Smooth muscle cell (in vitro differentiated cells): ENCODE measurements around the gene MCM8. TPM values are rescaled to one million over a fixed set of nuclear protein-coding genes. Genes with fewer than 3 reads are reported as not detected.
"Not testable (repeated sequence)": the region's sequence is repeated elsewhere in the genome, so short reads cannot be mapped to it uniquely, and the experiment has no call there.

Experiments
- DNase-seq: peaks from one replicate; lab custom pipeline; 2025; ENCODE audit not compliant: unreplicated experiment; lab: John Stamatoyannopoulos, UW
- H2AFZ ChIP-seq: fragments of 200-600 bp; sonication (generic); 2 replicates; pipeline ENCODE4 v1.6.0; 2016; ENCODE audit warnings: antibody characterized with exemption, low read depth, mild to moderate bottlenecking
- H3F3A ChIP-seq: fragments of 200-600 bp; sonication (generic); 2 replicates; pipeline ENCODE4 v1.6.0; 2017; ENCODE audit warnings: antibody characterized with exemption, low read depth
- H3K27ac ChIP-seq: fragments of 200-600 bp; sonication (generic); 2 replicates; pipeline ENCODE4 v1.5.1; 2016; ENCODE audit warnings: low read depth, mild to moderate bottlenecking
- H3K27me3 ChIP-seq: fragments of 200-600 bp; sonication (generic); 2 replicates; pipeline ENCODE4 v1.6.1; 2016; ENCODE audit warnings: low read depth, mild to moderate bottlenecking
- H3K36me3 ChIP-seq: fragments of 200-600 bp; sonication (generic); 2 replicates; pipeline ENCODE4 v1.5.1; 2016; ENCODE audit warnings: low read depth
- H3K4me1 ChIP-seq: fragments of 200-600 bp; sonication (generic); 2 replicates; pipeline ENCODE4 v1.5.1; 2016; ENCODE audit warnings: low read depth
- H3K4me2 ChIP-seq: fragments of 200-600 bp; sonication (generic); 2 replicates; pipeline ENCODE4 v1.6.0; 2016; ENCODE audit warnings: mild to moderate bottlenecking
- H3K4me3 ChIP-seq: fragments of 200-600 bp; sonication (generic); 2 replicates; pipeline ENCODE4 v1.5.1; 2016; ENCODE audit warnings: mild to moderate bottlenecking
- H3K79me2 ChIP-seq: fragments of 200-600 bp; sonication (generic); 2 replicates; pipeline ENCODE4 v1.6.0; 2016; ENCODE audit warnings: low read depth, mild to moderate bottlenecking
- H3K9ac ChIP-seq: fragments of 200-600 bp; sonication (generic); 2 replicates; pipeline ENCODE4 v1.6.0; 2016; ENCODE audit warnings: low read depth
- H3K9me3 ChIP-seq: fragments of 200-600 bp; sonication (generic); replicated peaks from 2 replicates; pipeline ENCODE4 v1.5.1; 2016; ENCODE audit warnings: low read depth
- H4K20me1 ChIP-seq: fragments of 200-600 bp; sonication (generic); 2 replicates; pipeline ENCODE4 v1.6.0; 2016; ENCODE audit warnings: low read depth
- WGBS: methylation state at CpG from one replicate; pipeline ENCODE4 v1.1.7; 2016; ENCODE audit warnings: low lambda C conversion rate; 5-methylcytosine and 5-hydroxymethylcytosine counted together
- polyA plus RNA-seq: library from polyadenylated mRNA; unstranded; fragments of >200 nt; fragmentation: Nextera tagmentation; extraction: Ambion mirVana; gene quantifications from 2 replicates; pipeline ENCODE4 v1.2.1, GENCODE V29; 2016
- total RNA-seq: library from RNA; depleted of rRNA; stranded (reverse); fragments of >200 nt; gene quantifications from 2 replicates; pipeline ENCODE4 v1.2.3, GENCODE V29; 2014
- TF ChIP-seq, protein P1 (sequence below): fragments of 200-600 bp; sonication (generic); IDR thresholded peaks from 2 replicates; pipeline ENCODE4 v1.5.1; 2017; ENCODE audit warnings: borderline replicate concordance, mild to moderate bottlenecking, antibody characterized with exemption; ENCODE audit not compliant: insufficient read depth, poor library complexity, severe bottlenecking

The MCM8 gene
- total and polyA plus RNA-seq, 2 experiments from 2014 or later, result 2.8 to 5.5 TPM

DNA sequence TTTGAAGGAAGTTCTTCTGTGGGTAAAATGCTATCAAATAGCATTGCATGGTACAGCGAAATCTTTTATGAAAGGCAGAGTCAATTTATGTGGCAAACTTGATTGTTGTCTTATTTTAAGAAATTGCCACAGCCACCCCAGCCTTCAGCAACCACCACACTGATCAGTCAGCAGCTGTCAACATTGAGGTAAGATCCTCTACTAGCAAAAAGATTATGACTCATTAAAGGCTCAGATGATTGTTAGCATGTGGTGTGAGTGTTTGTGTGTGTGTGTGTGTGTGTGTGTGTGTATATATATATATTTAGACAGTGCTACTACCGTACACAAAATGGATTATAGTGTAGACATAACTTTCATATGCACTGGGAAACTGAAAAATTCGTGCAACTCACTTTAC is 75.6 kb downstream of the MCM8 start:
- no peak overlapping the region for H2AFZ ChIP-seq
- no peaks in the 10 kb centered on the region for H3F3A ChIP-seq
- H3K9ac ChIP-seq, result no peak overlapping the region
- 86% methylated on average over 3 of the region's 3 CpGs for WGBS
- no peak overlapping the region for H3K27ac ChIP-seq
- H3K27me3 ChIP-seq, result no peaks in the 10 kb centered on the region
- H3K4me2 ChIP-seq, result no peak overlapping the region
- H3K9me3 ChIP-seq, result no peaks in the 10 kb centered on the region
- H3K36me3 ChIP-seq, result peaks cover 26% of the 10 kb centered on the region
- H3K4me1 ChIP-seq, result no peaks in the 10 kb centered on the region
- peaks cover 43% of the 10 kb centered on the region for H4K20me1 ChIP-seq
- peaks cover 72% of the 10 kb centered on the region for H3K79me2 ChIP-seq
- TF ChIP-seq, protein P1, sequence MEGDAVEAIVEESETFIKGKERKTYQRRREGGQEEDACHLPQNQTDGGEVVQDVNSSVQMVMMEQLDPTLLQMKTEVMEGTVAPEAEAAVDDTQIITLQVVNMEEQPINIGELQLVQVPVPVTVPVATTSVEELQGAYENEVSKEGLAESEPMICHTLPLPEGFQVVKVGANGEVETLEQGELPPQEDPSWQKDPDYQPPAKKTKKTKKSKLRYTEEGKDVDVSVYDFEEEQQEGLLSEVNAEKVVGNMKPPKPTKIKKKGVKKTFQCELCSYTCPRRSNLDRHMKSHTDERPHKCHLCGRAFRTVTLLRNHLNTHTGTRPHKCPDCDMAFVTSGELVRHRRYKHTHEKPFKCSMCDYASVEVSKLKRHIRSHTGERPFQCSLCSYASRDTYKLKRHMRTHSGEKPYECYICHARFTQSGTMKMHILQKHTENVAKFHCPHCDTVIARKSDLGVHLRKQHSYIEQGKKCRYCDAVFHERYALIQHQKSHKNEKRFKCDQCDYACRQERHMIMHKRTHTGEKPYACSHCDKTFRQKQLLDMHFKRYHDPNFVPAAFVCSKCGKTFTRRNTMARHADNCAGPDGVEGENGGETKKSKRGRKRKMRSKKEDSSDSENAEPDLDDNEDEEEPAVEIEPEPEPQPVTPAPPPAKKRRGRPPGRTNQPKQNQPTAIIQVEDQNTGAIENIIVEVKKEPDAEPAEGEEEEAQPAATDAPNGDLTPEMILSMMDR, result no peak
- H3K4me3 ChIP-seq, result no peak overlapping the region
- DNase-seq, result no peak

DNA sequence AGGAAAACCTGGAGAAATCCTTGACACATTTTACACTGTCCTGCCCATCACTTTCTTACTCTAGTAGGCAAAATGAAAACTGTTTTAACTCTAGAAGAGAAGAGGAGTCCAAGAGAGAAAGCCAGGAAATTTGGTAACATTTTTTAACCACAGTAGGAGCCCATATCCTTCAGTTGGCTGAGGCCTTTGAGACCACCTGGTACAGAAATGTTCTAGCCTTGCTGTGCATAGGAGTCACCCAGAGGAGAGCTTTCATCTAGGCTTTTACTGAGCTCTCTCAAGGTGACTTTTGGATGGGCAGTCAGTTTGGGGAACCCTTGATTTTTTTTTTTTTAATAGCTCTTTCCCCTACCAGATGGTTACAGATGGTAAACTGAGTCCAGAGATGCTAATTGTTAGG is 78.4 kb downstream of the MCM8 start:
- Histone ChIP-seq H3K9me3 (no peaks in the 10 kb centered on the region), H3K4me2 (no peak overlapping the region), H3K27ac (no peak overlapping the region), H2AFZ (no peak overlapping the region), H4K20me1 (peaks cover 66% of the 10 kb centered on the region), H3K36me3 (peaks cover 17% of the 10 kb centered on the region), H3K4me1 (no peaks in the 10 kb centered on the region), H3K79me2 (peaks cover 67% of the 10 kb centered on the region), H3F3A (no peaks in the 10 kb centered on the region), H3K27me3 (no peaks in the 10 kb centered on the region), H3K4me3 (no peak overlapping the region), H3K9ac (no peak overlapping the region)
- no peak for DNase-seq
- TF ChIP-seq, protein P1, result no peak

DNA sequence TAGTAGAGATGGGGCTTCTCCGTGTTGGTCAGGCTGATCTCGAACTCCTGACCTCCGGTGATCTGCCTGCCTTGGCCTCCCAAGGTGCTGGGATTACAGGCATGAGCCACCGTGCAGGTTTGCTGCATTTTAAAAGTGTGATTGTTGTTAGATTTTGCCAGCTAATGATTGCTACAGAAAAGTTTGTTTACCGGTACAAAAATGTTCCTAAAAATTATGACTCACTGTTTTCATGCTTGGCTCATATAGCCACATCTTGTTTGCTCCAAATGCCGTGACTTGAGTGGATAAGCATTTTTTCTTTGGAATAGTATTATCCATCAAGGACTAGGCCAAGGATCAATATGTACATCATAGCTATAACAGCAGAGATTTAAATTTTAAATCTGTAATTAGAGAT is 79.1 kb downstream of the MCM8 start:
- H3K79me2 ChIP-seq, result peaks cover 61% of the 10 kb centered on the region
- H3K9ac ChIP-seq, result no peak overlapping the region
- peaks cover 18% of the 10 kb centered on the region for H3K36me3 ChIP-seq
- H2AFZ ChIP-seq, result no peak overlapping the region
- no peak overlapping the region for H3K27ac ChIP-seq
- no peak overlapping the region for H3K4me2 ChIP-seq
- 87% methylated on average over 6 of the region's 6 CpGs for WGBS
- no peaks in the 10 kb centered on the region for H3K27me3 ChIP-seq
- TF ChIP-seq, protein P1, result no peak
- H3K9me3 ChIP-seq, result no peaks in the 10 kb centered on the region
- H3F3A ChIP-seq, result no peaks in the 10 kb centered on the region
- no peak overlapping the region for H3K4me3 ChIP-seq
- no peak for DNase-seq
- peaks cover 70% of the 10 kb centered on the region for H4K20me1 ChIP-seq
- no peaks in the 10 kb centered on the region for H3K4me1 ChIP-seq

DNA sequence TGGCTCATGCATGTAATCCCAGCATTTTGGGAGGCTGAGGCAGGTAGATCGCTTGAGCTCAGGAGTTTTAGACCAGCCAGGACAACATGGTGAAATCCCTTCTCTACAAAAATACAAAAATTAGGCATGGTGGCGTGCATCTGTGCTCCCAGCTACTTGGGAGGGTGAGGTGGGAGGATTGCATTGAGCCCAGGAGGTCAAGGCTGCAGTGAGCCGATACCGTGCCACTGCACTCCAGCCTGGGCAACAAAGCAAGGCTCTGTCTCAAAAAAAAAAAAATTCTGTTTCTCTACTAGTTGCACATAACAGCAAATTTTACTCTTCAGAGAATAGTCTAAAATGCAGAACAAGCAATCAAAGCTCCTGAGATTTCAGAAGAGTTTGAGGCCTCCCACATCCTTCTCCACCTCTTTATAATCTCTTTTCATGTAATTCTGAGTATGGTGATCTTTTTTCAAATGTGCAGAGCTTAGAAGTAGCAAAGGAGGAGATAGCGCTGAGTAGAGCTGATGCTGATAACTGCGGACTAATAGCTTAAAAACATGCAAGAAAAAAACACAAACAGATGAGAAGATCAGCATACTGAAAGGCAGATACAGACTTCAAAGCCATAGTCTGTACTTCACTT is 80.1 kb downstream of the MCM8 start:
- Histone ChIP-seq H3K27ac (no peak overlapping the region), H3K36me3 (peaks cover 12% of the 10 kb centered on the region), H4K20me1 (peaks cover 69% of the 10 kb centered on the region), H3K4me3 (no peak overlapping the region), H3K27me3 (no peaks in the 10 kb centered on the region), H3K9me3 (no peaks in the 10 kb centered on the region), H3K79me2 (peaks cover 53% of the 10 kb centered on the region), H3K4me2 (no peak overlapping the region), H3K4me1 (no peaks in the 10 kb centered on the region), H3K9ac (no peak overlapping the region), H3F3A (no peaks in the 10 kb centered on the region), H2AFZ (no peak overlapping the region)
- TF ChIP-seq, protein P1, result no peak
- DNase-seq, result no peak
- WGBS, result 74% methylated on average over 6 of the region's 6 CpGs

DNA sequence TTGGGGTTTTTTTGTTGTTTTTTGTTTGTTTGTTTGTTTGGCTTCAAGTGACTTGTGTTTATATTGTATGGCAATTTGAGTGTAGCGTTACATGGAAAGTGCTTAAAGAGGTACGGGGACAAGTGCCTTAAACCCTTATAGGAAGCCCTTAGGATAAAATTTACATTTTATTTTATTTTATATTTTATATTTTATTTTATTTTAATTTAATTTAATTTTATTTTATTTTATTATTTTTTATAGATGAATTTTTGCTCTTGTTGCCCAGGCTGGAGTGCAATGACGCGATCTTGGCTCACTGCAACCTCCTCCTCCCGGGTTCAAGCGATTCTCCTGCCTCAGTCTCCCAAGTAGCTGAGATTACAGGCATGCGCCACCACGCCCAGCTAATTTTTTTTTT is 82.5 kb downstream of the MCM8 start:
- not testable (repeated sequence) for H3K27me3 ChIP-seq, H3K9me3 ChIP-seq, DNase-seq, H3K4me3 ChIP-seq, H3K4me1 ChIP-seq, H3K27ac ChIP-seq, H3K4me2 ChIP-seq, H3K9ac ChIP-seq, H2AFZ ChIP-seq, H3F3A ChIP-seq
- Histone ChIP-seq H3K79me2 (peaks cover 31% of the 10 kb centered on the region), H4K20me1 (peaks cover 61% of the 10 kb centered on the region), H3K36me3 (peaks cover 21% of the 10 kb centered on the region)
- WGBS, result 95% methylated on average over 8 of the region's 8 CpGs
